ENCODE data around the gene RMI1.
"Not testable (repeated sequence)": the region's sequence is repeated elsewhere in the genome, so short reads cannot be mapped to it uniquely, and the experiment has no call there.

RMI1 gene

DNA sequence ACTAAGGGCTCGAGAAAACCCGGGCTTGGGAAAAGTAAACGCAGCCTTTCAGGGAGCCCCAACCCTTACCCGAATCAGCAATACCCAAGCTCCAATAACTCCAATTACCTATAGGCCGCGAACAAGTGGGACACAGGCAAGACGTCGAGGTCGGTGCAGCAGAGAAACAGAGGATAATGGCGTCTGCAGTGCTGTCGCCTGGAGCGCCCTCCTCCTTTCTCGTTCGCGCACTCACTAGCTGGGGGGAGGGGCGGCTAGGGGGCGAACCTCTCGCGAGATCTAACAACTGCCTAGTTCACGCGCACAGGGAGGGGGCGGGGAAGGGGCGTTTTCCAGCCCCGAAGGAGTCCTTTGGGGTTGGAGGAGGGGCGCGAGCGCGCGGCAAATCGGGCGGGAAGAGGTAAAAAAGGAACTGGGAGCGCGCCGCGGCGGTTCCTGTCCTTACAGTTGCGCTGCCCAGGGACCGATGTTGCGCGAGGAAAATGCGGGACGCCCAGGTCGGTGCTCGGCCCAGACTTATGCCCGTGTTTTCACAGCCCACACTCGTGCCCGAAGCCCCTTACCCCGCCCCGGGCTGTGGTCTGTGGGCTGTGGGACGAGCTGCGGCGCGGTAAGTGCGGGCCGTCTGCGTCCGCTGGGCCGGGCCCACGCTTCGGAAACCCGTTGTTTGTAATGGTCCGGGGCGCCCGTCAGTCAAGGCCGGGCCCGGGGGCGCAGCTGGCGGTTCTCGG lies at the start of gene RMI1:
TSS of gene RMI1 (plus strand) at position 411 of the 731 bp plus-strand sequence. CDS start 20,182 bp downstream, outside the sequence.
- H3K4me1 Mint-ChIP-seq (ENCODE audit: low read depth), result peaks cover 49% of the 10 kb centered on the region
- no peaks in the 10 kb centered on the region for H3K27me3 Mint-ChIP-seq
- no peaks in the 10 kb centered on the region for H3K9me3 Mint-ChIP-seq
- peak within 1 kb of the TSS; percentile 95 for H3K4me3 Mint-ChIP-seq
- peaks cover 50% of the 10 kb centered on the region for H3K36me3 Mint-ChIP-seq (ENCODE audit: low read depth)
- peak within 1 kb of the TSS; percentile 99 for H3K27ac Mint-ChIP-seq

DNA sequence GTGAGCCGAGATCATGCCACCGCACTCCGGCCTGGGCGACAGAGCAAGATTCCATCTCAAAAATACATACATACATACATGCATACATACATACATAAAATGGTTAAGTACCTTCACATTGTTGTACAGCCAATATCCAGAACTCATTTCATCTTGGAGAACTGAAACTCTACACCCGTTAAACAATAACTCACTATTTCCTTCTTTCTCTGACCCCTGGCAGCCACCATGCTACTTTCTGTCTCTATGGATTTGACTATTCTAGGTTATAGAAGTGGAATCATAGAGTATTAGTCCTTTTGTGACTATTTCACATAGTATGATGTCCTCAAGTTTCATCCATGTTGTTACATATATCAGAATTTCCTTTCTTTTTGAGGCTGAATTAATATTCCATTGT lies 49.7 kb upstream of the RMI1 start:
- no peak overlapping the region for H3K4me3 Mint-ChIP-seq
- no peaks in the 10 kb centered on the region for H3K27me3 Mint-ChIP-seq
- peaks cover 9% of the 10 kb centered on the region for H3K4me1 Mint-ChIP-seq (ENCODE audit: low read depth)
- H3K27ac Mint-ChIP-seq, result no peak overlapping the region
- no peaks in the 10 kb centered on the region for H3K36me3 Mint-ChIP-seq (ENCODE audit: low read depth)
- no peaks in the 10 kb centered on the region for H3K9me3 Mint-ChIP-seq

DNA sequence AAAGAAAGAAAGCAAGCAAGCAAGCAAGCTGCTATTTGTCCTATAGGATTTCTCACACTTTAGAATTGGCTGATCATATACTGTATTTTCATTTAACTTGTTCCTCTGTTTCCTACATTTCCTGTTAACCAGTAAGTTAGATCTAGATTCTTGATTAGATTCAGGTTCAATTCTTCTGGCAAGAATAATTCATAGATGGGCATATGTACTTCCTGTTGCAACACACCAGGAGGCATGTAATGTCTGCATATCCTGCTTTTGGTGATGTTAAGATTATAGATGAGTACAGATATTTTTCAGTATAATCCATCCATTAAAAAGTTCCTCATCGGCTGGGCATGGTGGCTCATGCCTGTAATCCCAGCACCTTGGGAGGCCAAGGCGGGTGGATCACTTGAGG lies 48.6 kb upstream of the RMI1 start:
- no peak overlapping the region for H3K27ac Mint-ChIP-seq

DNA sequence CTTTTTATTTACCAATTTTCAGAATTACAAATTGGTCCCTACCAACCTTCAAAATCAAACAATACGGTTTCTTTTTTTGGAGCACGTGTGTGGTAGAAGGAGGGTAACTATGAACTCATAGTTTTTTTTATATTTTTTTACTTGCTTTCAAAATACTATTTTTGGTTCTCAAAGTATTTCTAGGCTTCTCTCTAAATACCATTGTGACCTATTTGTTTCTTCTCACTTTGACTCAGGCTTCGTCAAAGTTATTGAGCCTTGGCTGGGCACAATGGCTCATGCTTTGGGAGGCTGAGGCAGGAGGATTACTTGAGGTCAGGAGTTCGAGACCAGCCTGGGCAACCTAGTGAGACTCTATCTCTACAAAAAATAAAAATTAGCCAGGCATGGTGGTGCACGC lies 47.8 kb upstream of the RMI1 start:
- no peaks in the 10 kb centered on the region for H3K9me3 Mint-ChIP-seq
- H3K27ac Mint-ChIP-seq, result no peak overlapping the region
- H3K4me3 Mint-ChIP-seq, result no peak overlapping the region
- peaks cover 9% of the 10 kb centered on the region for H3K4me1 Mint-ChIP-seq (ENCODE audit: low read depth)
- no peaks in the 10 kb centered on the region for H3K27me3 Mint-ChIP-seq
- H3K36me3 Mint-ChIP-seq (ENCODE audit: low read depth), result peaks cover 3% of the 10 kb centered on the region

More for the DNA sequence above, 48.6 kb upstream of the RMI1 start:
- H3K27me3 Mint-ChIP-seq, result no peaks in the 10 kb centered on the region
- no peak overlapping the region for H3K4me3 Mint-ChIP-seq
- H3K9me3 Mint-ChIP-seq, result no peaks in the 10 kb centered on the region
- H3K36me3 Mint-ChIP-seq (ENCODE audit: low read depth), result no peaks in the 10 kb centered on the region
- peaks cover 9% of the 10 kb centered on the region for H3K4me1 Mint-ChIP-seq (ENCODE audit: low read depth)

DNA sequence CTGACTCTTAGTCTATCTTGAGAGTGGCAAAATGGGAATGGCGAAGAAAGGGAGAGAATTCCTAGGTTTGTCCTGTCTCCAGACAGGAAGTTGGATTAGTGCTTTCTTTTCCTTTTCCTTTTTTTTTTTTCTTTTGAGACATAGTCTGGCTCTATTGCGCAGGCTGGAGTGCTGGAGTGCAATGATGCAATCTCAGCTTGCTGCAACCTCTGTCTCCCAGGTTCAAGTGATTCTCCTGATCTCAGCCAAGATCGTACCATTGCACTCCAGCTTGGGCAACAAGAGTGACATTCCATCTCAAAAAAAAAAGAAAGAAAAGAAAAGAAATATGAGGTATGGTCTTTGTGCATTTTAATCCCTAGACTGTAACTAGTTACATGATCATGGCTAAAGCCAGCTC lies 46.8 kb upstream of the RMI1 start:
- no peak overlapping the region for H3K27ac Mint-ChIP-seq
- peaks cover 10% of the 10 kb centered on the region for H3K36me3 Mint-ChIP-seq (ENCODE audit: low read depth)

DNA sequence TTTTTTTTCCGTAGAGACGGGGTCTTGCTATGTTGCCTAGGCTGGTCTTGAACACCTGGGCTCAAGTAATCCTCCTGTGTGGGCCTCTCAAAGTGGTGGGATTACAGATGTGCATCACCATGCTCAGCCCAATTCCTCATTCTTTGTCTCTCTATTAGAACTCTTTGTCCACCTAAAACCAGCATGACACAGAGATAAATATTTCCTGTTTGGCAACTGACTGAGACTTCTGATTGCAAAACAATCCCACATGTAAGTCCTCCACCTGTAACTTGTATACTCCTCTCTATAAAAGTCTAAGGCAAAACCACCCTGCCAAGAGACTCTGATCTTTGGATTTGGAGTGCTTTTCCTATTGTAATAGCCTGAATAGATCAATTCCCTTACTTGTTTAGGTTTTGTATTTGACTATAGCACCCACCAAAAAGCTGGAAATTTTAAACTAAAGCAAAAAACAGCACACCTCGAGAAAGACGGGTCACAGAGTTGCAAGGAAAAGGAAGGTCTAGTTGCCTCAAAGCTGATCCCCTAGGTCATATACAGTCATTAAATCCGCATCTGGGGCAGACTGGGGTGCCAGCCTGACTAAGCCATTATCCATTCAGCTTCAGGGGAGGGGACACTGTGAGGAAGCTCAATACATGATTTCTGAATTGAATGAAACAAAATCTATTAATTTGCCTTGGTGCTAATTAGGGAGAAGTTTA lies 45.9 kb upstream of the RMI1 start:
- H3K27ac Mint-ChIP-seq, result no peak overlapping the region
- H3K4me1 Mint-ChIP-seq (ENCODE audit: low read depth), result peaks cover 9% of the 10 kb centered on the region
- peaks cover 17% of the 10 kb centered on the region for H3K36me3 Mint-ChIP-seq (ENCODE audit: low read depth)
- H3K9me3 Mint-ChIP-seq, result no peaks in the 10 kb centered on the region
- H3K27me3 Mint-ChIP-seq, result no peaks in the 10 kb centered on the region
- H3K4me3 Mint-ChIP-seq, result no peak overlapping the region

More for the DNA sequence above, 46.8 kb upstream of the RMI1 start:
- no peaks in the 10 kb centered on the region for H3K9me3 Mint-ChIP-seq
- no peaks in the 10 kb centered on the region for H3K27me3 Mint-ChIP-seq
- peaks cover 9% of the 10 kb centered on the region for H3K4me1 Mint-ChIP-seq (ENCODE audit: low read depth)
- no peak overlapping the region for H3K4me3 Mint-ChIP-seq

DNA sequence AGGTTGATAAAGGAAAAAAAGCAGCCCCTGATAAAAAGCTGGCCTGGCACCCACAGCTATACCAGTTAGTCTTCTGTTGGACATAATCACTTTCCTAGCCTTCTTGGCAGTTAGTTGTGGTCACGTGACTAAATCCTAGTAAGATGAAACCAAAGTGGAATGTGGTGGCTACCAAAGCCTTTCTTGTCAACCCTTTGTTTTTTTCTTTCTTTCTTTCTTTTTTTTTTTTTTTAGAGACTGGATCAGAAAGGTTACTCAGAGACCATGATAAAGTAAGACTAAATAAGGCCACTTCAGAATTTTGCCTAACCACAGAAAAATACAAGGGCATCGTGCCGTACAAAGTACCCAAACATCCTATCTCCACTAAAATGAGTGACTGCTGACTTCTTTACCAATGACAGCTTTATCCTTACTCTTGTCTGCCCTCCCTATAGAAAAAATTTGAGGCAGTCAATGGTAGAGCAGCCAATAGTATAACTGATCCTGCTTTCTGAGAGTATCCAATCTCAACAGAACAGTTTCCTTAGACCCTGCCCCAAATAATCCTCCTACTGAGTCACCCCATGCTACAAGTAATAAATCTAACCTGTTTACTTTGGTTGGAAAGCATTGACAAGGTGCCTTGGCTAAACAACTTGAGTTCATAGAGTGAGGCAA lies 45.2 kb upstream of the RMI1 start:
- no peak overlapping the region for H3K4me3 Mint-ChIP-seq
- peaks cover 19% of the 10 kb centered on the region for H3K36me3 Mint-ChIP-seq (ENCODE audit: low read depth)
- no peaks in the 10 kb centered on the region for H3K9me3 Mint-ChIP-seq
- H3K27me3 Mint-ChIP-seq, result no peaks in the 10 kb centered on the region
- peaks cover 9% of the 10 kb centered on the region for H3K4me1 Mint-ChIP-seq (ENCODE audit: low read depth)
- H3K27ac Mint-ChIP-seq, result no peak overlapping the region

DNA sequence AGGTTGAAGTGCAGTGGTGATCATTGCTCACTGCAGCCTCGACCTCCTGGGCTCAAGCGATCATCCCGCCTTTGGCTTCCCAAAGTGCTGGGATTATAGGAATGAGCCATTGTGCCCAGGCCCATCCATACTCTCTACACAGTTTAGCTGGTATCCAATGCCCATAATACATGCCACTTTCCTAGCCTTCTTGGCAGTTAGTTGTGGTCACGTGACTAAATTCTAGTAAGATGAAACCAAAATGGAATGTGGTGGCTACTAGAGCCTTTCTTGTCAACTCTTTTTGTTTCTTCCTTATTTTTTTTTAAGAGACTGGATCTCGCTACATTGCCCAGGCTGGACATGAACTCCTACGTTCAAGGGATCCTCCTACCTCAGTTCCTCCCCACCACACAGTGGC lies 44.1 kb upstream of the RMI1 start:
- Mint-ChIP-seq H3K36me3 (ENCODE audit: low read depth) (peaks cover 27% of the 10 kb centered on the region), H3K27me3 (no peaks in the 10 kb centered on the region), H3K9me3 (no peaks in the 10 kb centered on the region), H3K4me3 (no peak overlapping the region), H3K27ac (no peak overlapping the region), H3K4me1 (ENCODE audit: low read depth) (peaks cover 6% of the 10 kb centered on the region)

DNA sequence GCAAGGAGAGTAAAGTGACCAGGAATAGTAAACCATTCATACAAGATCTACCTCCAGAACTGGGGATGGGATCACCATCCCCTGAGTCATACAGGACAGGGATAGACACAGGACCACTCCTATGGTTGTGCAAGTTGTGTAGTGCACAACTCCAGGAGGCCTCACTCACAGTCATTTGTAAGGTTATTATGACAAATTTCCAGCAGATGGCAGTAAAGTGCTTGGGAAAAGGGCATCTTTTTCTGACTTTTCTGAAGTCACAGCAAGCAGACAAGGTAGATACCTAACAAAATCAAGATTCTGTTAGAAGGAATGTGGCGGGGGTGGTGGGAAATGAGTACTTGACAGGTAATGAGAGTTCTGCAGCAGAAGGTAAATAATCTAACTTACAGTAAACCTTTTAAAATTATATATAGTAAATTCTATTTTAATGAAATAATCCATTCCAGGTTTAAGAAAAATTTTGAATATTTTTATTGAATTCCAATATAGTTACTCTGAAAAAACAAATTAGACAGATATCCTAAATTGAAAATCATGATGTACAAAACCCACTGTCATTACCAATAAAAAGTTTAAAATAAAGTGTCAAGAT lies 42.6 kb upstream of the RMI1 start:
- Mint-ChIP-seq H3K4me3 (no peak overlapping the region), H3K36me3 (ENCODE audit: low read depth) (peaks cover 41% of the 10 kb centered on the region), H3K9me3 (no peaks in the 10 kb centered on the region), H3K27ac (no peak overlapping the region), H3K27me3 (no peaks in the 10 kb centered on the region), H3K4me1 (ENCODE audit: low read depth) (no peaks in the 10 kb centered on the region)

DNA sequence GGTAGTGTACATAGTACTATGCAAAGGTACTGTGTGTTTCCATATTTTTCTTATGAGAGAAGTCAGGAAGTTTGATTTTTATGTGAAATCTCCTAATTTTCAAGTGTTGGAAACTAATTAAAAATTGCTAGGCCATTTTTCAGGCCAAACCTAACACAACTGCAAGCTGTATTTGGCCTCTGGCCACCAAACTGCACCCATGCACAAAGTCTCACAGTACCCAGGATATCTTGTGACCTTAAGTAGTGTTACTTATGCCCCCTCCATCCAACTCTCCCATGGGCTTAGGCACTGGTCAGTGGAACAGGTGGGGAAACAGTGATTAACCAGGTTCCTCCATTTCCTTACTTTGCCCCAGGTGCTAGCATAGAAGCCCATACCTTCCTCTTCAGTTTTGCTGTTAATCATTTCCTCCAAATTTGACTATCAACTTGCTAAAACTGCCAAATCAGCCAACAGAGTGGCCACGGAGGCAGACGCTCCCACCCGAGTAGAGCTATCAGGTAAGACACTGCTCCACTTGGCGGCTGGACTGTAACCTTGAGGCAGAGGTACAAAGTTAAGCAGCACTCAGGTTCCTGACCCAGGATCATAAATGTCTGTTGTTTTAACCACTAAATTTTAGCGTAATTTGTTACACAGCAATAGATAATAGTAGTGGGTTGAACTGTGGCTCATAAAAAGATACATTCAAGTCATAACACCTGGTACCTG lies 39.9 kb upstream of the RMI1 start:
- Mint-ChIP-seq H3K4me1 (ENCODE audit: low read depth) (no peaks in the 10 kb centered on the region), H3K36me3 (ENCODE audit: low read depth) (peaks cover 58% of the 10 kb centered on the region), H3K27ac (no peak overlapping the region), H3K27me3 (no peaks in the 10 kb centered on the region), H3K4me3 (no peak overlapping the region), H3K9me3 (no peaks in the 10 kb centered on the region)

DNA sequence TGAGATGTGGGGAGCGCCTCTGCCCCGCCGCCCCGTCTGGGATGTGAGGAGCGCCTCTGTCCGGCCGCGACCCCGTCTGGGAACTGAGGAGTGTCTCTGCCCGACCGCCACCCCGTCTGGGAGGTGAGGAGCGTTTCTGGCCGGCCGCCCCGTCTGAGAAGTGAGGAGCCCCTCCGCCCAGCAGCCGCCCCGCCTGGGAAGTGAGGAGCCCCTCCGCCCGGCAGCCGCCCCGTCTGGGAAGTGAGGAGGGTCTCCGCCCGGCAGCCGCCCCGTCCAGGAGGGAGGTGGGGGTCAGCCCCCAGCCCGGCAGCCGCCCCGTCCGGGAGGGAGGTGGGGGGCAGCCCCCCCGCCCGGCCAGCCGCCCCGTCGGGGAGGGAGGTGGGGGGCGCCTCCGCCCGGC lies 32.5 kb upstream of the RMI1 start:
- H3K4me1 Mint-ChIP-seq (ENCODE audit: low read depth); H3K4me3 Mint-ChIP-seq; H3K9me3 Mint-ChIP-seq; H3K27ac Mint-ChIP-seq; H3K27me3 Mint-ChIP-seq: not testable (repeated sequence)
- H3K36me3 Mint-ChIP-seq (ENCODE audit: low read depth), result peaks cover 32% of the 10 kb centered on the region

DNA sequence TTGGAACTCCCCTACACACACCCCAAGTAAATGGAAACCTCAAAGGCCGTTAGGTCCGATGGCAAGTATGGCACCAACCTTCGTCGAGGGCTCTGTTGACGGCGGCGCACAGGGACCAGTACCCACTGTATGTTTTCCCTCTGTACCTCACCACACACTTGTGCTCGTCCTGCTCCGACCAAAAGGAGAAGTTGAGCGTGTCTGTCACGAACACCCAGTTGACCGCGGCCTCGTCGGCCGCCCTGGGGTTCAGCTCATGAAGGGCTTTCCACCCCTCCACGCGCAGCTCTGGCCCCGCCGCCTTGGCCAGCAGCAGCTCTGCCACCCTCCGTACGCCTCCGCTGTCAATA lies 24.5 kb upstream of the RMI1 start:
- Mint-ChIP-seq H3K9me3 (no peaks in the 10 kb centered on the region), H3K4me1 (ENCODE audit: low read depth) (peaks cover 19% of the 10 kb centered on the region), H3K4me3 (peak overlapping the region; percentile 96), H3K27me3 (no peaks in the 10 kb centered on the region), H3K27ac (peak overlapping the region; percentile 94), H3K36me3 (ENCODE audit: low read depth) (peaks cover 14% of the 10 kb centered on the region)

DNA sequence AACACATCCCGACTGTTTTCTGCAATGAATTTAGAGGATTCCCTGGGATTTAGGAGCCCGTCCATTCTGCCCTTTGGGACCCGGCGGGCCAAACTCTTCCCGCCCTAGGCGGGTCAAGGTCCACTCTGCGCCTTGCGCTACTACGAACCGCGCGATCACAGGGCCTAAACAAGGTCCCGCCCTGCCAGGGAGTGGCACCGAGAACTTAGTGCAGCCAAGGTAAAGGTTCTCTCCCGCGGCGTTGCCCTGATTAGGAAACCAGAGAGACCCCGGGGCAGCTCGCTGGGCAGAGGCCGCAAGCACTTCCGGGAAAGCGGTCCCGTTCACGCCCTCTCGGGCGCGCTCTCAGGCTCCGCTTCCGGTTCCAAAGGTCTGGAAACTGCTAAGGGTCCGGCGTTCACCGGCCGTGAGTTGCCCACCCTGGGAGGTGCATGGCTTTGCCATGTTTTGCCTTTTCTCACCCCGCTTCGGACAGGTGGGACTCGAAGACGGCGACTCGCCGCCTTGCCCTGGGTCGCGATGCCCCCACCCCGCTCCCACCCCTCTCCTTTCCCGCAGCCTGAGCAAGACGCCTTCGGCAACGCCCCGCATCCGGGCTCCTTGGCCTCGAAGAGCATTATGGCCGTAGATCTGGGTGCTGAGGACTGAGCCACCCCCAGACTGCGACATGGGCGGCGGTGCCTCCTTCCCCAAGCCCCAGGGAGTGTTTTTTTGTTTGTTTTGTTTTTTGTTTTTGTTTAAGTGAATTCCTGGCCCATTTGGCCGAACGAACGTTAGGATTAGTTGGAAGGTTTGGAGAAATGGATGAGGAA lies 24.0 kb upstream of the RMI1 start:
- Mint-ChIP-seq H3K9me3 (no peaks in the 10 kb centered on the region), H3K27ac (peak overlapping the region; percentile 94), H3K4me3 (peak overlapping the region; percentile 96), H3K36me3 (ENCODE audit: low read depth) (peaks cover 14% of the 10 kb centered on the region), H3K27me3 (no peaks in the 10 kb centered on the region), H3K4me1 (ENCODE audit: low read depth) (peaks cover 19% of the 10 kb centered on the region)

DNA sequence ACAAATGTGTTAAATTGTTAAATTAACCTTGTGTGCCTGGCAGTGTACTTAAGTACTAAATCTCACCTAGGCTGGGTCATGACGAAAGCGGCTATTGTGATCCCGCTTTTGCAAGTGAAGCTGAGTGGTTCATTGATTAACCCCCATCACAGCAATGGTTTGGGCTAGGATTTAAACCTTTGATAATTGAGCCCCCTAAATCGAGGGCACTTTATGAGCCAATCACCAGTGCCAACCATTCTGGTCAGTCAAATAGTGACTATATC lies 23.4 kb upstream of the RMI1 start:
- no peaks in the 10 kb centered on the region for H3K27me3 Mint-ChIP-seq
- H3K9me3 Mint-ChIP-seq, result no peaks in the 10 kb centered on the region
- H3K4me3 Mint-ChIP-seq, result peak overlapping the region; percentile 96
- H3K4me1 Mint-ChIP-seq (ENCODE audit: low read depth), result peaks cover 19% of the 10 kb centered on the region
- H3K36me3 Mint-ChIP-seq (ENCODE audit: low read depth), result peaks cover 14% of the 10 kb centered on the region
- peak overlapping the region; percentile 94 for H3K27ac Mint-ChIP-seq

Data from stimulated activated naive CD8-positive, alpha-beta T cell treated with anti-CD3 and anti-CD28 coated beads, Interleukin-15, Interleukin-2, amounts not matched to agents 100 ng/mL and 50 ng/mL, for 24 hours (primary cell).